ENCODE results near the gene TMEM121B.

Gene TMEM121B

DNA sequence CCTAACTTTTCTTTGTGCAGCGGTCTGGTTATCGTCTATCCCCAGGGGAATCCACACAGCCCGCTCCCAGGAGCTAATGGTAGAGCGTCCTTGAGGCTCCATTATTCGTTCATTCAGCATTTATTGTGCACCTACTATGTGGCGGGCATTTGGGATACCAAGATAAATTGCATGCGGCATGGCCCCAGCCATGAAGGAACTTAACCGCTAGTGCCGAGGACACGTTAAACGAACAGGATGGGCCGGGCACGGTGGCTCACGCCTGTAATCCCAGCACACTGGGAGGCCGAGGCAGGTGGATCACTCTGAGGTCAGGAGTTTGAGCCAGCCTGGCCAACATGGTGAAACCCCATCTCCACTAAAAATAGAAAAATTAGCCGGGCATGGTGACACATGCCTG is 11.2 kb downstream of the TMEM121B start:
- no peak for DNase-seq (ENCODE audit: low spot score)

DNA sequence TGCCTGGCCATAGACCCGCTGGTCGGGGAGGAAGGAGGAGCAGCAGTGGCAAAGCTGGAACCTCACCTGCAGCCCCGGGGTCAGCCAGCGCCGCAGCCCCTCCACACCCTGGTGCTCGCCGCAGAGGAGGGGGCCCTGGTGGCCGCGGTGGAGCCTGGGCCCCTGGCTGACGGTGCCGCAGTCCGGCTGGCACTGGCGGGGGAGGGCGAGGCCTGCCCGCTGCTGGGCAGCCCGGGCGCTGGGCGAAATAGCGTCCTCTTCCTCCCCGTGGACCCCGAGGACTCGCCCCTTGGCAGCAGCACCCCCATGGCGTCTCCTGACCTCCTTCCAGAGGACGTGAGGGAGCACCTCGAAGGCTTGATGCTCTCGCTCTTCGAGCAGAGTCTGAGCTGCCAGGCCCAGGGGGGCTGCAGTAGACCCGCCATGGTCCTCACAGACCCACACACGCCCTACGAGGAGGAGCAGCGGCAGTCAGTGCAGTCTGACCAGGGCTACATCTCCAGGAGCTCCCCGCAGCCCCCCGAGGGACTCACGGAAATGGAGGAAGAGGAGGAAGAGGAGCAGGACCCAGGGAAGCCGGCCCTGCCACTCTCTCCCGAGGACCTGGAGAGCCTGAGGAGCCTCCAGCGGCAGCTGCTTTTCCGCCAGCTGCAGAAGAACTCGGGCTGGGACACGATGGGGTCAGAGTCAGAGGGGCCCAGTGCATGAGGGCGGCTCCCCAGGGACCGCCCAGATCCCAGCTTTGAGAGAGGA is 11.9 kb downstream of the TMEM121B start:
- no peak for DNase-seq (ENCODE audit: low spot score)

DNA sequence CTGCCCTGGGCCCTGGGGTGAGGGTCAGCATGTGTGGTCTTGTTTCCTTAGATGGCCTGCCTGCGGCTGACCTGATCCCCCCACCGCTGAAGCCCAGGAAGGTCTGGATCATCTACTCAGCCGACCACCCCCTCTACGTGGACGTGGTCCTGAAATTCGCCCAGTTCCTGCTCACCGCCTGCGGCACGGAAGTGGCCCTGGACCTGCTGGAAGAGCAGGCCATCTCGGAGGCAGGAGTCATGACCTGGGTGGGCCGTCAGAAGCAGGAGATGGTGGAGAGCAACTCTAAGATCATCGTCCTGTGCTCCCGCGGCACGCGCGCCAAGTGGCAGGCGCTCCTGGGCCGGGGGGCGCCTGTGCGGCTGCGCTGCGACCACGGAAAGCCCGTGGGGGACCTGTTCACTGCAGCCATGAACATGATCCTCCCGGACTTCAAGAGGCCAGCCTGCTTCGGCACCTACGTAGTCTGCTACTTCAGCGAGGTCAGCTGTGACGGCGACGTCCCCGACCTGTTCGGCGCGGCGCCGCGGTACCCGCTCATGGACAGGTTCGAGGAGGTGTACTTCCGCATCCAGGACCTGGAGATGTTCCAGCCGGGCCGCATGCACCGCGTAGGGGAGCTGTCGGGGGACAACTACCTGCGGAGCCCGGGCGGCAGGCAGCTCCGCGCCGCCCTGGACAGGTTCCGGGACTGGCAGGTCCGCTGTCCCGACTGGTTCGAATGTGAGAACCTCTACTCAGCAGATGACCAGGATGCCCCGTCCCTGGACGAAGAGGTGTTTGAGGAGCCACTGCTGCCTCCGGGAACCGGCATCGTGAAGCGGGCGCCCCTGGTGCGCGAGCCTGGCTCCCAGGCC is 12.7 kb downstream of the TMEM121B start:
- DNase-seq (ENCODE audit: low spot score) = no peak

DNA sequence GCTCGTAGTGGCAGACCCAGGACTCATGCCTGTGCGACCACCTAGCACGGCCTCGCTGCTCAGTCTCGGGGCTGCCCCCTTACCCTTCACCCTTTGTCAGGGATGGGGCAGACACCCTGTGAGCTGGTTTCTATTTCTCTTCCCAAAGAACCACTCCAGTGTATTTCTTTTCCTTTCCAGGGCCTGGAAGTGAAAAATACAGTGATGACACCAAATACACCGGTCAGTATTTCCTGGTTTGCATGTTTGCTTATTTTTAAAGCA is 13.7 kb downstream of the TMEM121B start:
- DNase-seq (ENCODE audit: low spot score) = no peak

GRCh38 chr22:17106785-17107546 is 14.2 kb downstream of the TMEM121B start:
- DNase-seq (ENCODE audit: low spot score) = no peak

- no peak for DNase-seq (ENCODE audit: low spot score)
Observed at GRCh38 chr22:17106161-17106784, 14.9 kb downstream of the TMEM121B start.

GRCh38 chr22:17105143-17106129 is 15.7 kb downstream of the TMEM121B start:
- no peak for DNase-seq (ENCODE audit: low spot score)

GRCh38 chr22:17104336-17104935 is 16.7 kb downstream of the TMEM121B start:
- DNase-seq (ENCODE audit: low spot score) = no peak

- DNase-seq (ENCODE audit: low spot score) = no peak
Observed at GRCh38 chr22:17103351-17103750, 17.8 kb downstream of the TMEM121B start.

DNA sequence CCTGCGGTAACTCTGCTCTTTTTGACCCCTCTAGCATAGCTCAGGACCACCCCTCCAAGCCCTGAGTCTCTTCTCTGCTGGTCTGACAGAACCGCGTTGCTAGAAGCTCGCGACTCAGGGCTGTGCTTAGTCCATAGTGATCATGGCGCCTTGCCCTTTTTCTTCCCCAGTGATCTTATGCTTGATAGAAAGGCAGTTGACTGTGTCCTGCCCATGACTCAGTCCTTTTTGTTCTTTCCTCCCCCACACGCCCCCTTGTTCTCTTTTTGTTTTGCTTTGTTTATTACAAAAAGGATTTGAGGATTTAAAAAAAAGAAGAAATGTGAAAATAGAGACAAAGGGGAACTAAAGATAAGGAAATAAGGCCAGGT is 18.9 kb downstream of the TMEM121B start:
- no peak for DNase-seq (ENCODE audit: low spot score)

DNA sequence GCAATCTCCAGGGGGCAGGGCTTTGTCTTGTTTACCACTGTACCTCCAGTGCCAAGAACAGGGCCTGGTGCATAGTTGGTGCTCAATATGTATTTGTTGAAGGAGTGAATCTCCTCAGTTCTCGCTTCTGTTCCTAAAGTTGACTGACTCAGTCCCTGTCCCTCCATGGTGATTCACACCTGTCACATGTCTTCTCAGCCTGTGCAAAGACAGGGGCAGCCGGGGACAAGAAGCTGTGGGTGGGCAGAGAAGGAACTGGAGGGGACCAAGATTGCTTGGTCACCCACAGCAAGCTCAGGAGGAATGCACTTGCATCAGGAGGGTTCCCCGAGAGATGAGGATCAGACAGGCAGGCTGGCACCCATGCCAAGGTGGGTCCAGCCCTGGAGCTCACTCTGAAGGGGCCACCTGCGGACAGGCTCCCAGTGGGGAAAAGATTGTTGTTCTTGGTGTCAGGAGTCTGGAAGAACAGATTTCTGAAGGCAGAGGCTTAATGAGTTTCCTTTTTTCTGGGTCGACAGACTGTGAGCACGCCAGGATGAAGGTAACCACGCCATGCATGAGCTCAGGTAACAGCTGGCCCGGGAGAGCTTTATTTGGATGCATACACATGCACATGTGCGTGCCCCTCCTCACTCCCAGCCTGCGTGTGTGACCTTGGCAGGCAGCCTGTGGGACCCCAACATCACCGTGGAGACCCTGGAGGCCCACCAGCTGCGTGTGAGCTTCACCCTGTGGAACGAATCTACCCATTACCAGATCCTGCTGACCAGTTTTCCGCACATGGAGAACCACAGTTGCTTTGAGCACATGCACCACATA is 19.5 kb downstream of the TMEM121B start:
- no peak for DNase-seq (ENCODE audit: low spot score)

DNA sequence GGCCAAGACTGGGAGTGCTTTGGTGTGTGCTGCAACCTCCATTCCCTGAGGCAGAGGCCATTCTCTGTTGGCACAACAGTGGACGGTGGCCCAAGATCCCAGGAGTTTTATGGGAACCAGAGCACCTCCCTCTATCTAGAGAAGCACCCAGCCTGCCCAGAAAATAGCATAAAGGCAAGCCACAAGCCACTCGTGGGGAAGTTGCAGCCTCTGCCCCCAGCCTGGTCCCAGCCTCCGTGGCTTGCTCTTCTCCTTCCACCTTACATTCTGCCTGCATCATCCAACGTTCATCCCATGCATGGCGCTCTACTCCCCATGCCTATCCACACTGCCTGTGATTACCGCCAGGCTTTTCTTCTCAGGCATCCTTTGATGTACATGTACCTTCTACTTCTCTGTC is 20.5 kb downstream of the TMEM121B start:
- DNase-seq (ENCODE audit: low spot score) = no peak

DNA sequence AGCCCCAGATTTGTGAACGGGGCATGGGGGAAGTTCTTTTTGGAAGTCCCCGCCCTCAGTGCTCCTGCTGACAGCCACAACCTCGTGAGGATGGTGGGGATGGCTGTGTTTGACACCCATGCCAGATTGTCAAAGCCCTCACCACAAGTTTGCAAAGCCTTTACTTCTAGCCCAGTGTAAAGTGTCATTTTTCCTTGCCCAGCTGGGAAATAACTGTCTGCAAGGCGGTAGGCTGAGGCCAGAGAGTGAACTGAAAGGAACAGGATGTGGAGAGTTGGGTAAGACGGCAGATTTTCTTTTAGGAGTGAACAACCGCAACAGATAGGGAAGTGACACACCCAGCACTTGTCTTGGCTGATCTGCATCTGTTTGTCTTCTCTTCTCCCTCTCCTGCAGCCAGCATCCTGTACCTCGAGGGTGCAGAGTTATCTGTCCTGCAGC is 22.8 kb downstream of the TMEM121B start:
- DNase-seq (ENCODE audit: low spot score) = no peak

DNA sequence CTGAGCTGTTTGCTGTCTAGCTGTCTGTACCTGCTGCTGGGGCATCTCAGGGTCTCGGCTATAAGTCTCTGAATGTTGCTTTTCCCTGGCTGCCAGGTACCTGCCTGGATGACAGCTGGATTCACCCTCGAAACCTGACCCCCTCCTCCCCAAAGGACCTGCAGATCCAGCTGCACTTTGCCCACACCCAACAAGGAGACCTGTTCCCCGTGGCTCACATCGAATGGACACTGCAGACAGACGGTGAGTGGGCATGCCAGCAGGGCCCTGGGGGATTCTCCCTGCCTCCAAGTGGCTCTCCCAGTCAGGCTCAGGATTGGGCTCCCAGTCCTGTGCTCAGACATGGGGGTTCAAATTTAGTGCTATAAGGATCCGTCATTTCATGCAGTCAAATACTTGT is 23.5 kb downstream of the TMEM121B start:
- DNase-seq (ENCODE audit: low spot score) = no peak

DNA sequence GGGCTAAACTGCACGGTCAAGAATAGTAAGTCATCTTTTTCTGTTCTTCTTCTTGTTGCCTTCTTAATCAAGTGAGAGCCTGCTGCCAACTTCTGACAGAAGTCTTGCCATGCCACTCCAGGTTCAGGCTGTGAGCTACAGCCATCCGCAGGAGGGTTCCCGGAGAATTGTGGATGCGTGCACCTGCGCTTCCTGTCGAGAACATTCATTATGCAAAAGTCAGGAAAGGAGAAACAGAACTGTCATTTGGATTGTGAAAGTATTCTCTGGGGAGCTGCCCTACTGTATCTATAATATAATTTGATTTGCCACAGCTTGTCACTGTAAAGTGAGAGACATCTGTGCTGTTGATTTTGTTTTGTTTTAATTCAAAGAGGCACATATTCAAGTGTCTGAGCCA is 24.1 kb downstream of the TMEM121B start:
- no peak for DNase-seq (ENCODE audit: low spot score)

GRCh38 chr22:17096071-17096470 is 25.1 kb downstream of the TMEM121B start:
- no peak for DNase-seq (ENCODE audit: low spot score)

DNA sequence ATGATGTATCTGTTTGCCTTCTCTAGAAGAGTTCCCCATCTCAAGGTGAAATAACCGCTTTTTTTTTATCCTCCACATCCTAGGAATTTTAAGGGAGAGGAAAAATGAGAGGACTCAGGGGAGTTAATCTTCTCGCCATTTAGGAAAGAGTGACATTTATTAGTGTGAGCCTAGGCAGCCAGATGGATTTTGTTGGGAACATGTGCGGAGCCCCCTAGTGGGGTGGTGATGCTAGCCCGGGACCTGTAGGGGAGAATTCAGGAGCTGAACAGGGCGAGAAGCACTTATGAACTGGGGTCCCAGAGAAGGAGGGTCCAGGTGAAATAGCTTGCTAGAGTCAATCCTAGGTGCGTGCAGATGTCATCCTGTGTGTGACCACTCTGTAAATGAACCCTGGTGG is 25.6 kb downstream of the TMEM121B start:
- DNase-seq (ENCODE audit: low spot score) = no peak

DNA sequence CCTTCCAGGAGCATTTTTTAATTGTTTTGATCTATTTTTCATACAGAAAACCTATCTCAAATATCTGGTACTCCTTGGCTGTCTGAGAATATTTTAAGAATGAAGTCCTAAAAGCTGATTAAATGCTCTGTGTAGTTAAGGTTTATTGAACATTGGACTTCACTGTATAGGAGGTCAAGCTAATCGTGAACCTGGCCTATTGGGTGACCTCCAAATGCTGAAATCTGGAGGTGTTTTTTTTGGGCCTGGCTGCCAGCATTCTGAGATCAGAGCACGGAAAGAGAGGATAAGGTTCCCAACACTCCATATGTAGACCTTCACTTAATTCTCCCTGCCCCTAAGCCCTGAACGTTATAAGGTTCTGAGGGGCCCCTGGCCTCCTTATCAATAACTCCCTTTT is 28.1 kb downstream of the TMEM121B start:
- no peak for DNase-seq (ENCODE audit: low spot score)

- no peak for DNase-seq (ENCODE audit: low spot score)
Observed at GRCh38 chr22:17091851-17092250, 29.3 kb downstream of the TMEM121B start.

DNA sequence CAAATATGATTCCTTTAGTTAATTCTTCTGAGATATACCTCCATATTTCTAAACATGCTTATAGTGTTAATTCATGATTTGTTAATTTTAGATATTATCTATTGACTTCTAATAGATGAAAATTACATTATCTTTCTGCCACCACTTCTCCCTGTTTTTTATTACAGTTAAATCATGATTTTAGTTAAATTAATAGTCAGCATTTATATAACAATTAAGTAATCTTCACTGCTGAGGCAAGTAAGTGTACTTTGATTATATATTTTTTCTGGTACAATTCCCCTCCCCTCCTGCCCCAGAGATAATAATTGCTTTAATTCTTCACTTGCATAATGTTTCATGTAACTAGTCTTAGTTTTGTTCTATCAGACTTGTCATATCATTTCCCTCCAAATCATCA is 30.6 kb downstream of the TMEM121B start:
- DNase-seq (ENCODE audit: low spot score) = no peak

All from germinal center (tissue), 1 donor.